GM19372 (cell line): Measurements from ENCODE around the gene CPA5.
"Not testable (repeated sequence)": the region's sequence is repeated elsewhere in the genome, so short reads cannot be mapped to it uniquely, and the experiment has no call there.

Experiments used
- ATAC-seq: cut with Tn5 transposase; IDR thresholded peaks from one replicate; pipeline ENCODE4 v1.9.1; 2021; ENCODE audit warnings: mild to moderate bottlenecking, low read depth, moderate library complexity; ENCODE audit not compliant: unreplicated experiment

The CPA5 gene

GRCh38 chr7:130374507-130374906, 29.9 kb downstream of the CPA5 start:
- ATAC-seq, result no peak

- ATAC-seq, result not testable (repeated sequence)
Observed at GRCh38 chr7:130376461-130376860, 31.8 kb downstream of the CPA5 start.

- ATAC-seq, result no peak
Observed at GRCh38 chr7:130377178-130377577, 32.6 kb downstream of the CPA5 start.

GRCh38 chr7:130379019-130379418, 34.4 kb downstream of the CPA5 start:
- ATAC-seq, result no peak

GRCh38 chr7:130379532-130379920, 34.9 kb downstream of the CPA5 start:
- no peak for ATAC-seq

- ATAC-seq, result no peak
Observed at GRCh38 chr7:130379921-130380860, 35.6 kb downstream of the CPA5 start, which contains the start of gene CPA1. Gene CPA1 (plus strand): TSS chr7:130380494. CDS start chr7:130380521, 27 bp downstream.

- no peak for ATAC-seq
Observed at GRCh38 chr7:130380861-130381455, 36.3 kb downstream of the CPA5 start.

GRCh38 chr7:130381468-130382312, 37.1 kb downstream of the CPA5 start:
- no peak for ATAC-seq

GRCh38 chr7:130383187-130383980, 38.8 kb downstream of the CPA5 start:
- ATAC-seq, result no peak

- ATAC-seq, result no peak
Observed at GRCh38 chr7:130384371-130384801, 39.8 kb downstream of the CPA5 start.

GRCh38 chr7:130384841-130385599, 40.4 kb downstream of the CPA5 start:
- ATAC-seq, result no peak

- no peak for ATAC-seq
Observed at GRCh38 chr7:130385600-130386066, 41.0 kb downstream of the CPA5 start.

- ATAC-seq, result no peak
Observed at GRCh38 chr7:130386876-130387275, 42.3 kb downstream of the CPA5 start.

GRCh38 chr7:130387306-130387627, 42.7 kb downstream of the CPA5 start:
- ATAC-seq, result no peak

- no peak for ATAC-seq
Observed at GRCh38 chr7:130387628-130388403, 43.2 kb downstream of the CPA5 start.

- no peak for ATAC-seq
Observed at GRCh38 chr7:130388671-130389070, 44.1 kb downstream of the CPA5 start.

GRCh38 chr7:130390486-130390885, 45.9 kb downstream of the CPA5 start:
- ATAC-seq, result no peak

- no peak for ATAC-seq
Observed at GRCh38 chr7:130393101-130393561, 48.5 kb downstream of the CPA5 start.
